Gastroesophageal sphincter (tissue), 3 donors: ENCODE results near the gene RHCE.

Source experiments
- CTCF ChIP-seq, 4 experiments: fragments of 200-600 bp in 2 of 4; fragments of 450-650 bp in 2 of 4; sonication (generic) in 1 of 4; IDR thresholded peaks; one replicate each; pipeline ENCODE4 v1.5.1; 2017 to 2019; ENCODE audit warnings: antibody characterized with exemption in 4 of 4, mild to moderate bottlenecking in 2 of 4, moderate library complexity in 2 of 4
- EP300 ChIP-seq: sonication (generic); formaldehyde crosslinking; IDR thresholded peaks from one replicate; pipeline ENCODE4 v1.6.1; 2017; ENCODE audit warnings: antibody characterized with exemption, mild to moderate bottlenecking
- POLR2A ChIP-seq, 2 donors: fragments of 450-650 bp; IDR thresholded peaks; one replicate each; pipeline ENCODE4 v1.6.1; 2017; ENCODE audit warnings: antibody characterized with exemption in 2 of 2, mild to moderate bottlenecking in 2 of 2, moderate library complexity in 1 of 2
- POLR2AphosphoS5 ChIP-seq: sonication (generic); formaldehyde crosslinking; IDR thresholded peaks from one replicate; pipeline ENCODE4 v1.6.1; 2017; ENCODE audit warnings: antibody characterized with exemption

GRCh38 chr1:25347556-25347955 is 73.1 kb downstream of the RHCE start:
- TF ChIP-seq CTCF (IDR thresholded peaks at IDR 0.05) (no peak), POLR2AphosphoS5 (no peak), POLR2A (IDR thresholded peaks at IDR 0.05) (no peak), EP300 (no peak)
